ENCODE results near the gene PTPRG.

Gene PTPRG

GRCh38 chr3:62295571-62295970 is 734.2 kb downstream of the PTPRG start:
- H3K4me2 ChIP-seq (ENCODE audit: low read length), result no peak overlapping the region
- no peaks in the 10 kb centered on the region for H3K9me2 ChIP-seq (replicated peaks; ENCODE audit: control insufficient read depth, low read length)
- no peak for TF ChIP-seq EZH2phosphoT487 (IDR thresholded peaks at IDR 0.05; ENCODE audit: borderline replicate concordance, low read length)
- TF ChIP-seq CTCF (IDR thresholded peaks at IDR 0.05; ENCODE audit: low read depth, low read length, poor library complexity, severe bottlenecking), result no peak
- no peaks in the 10 kb centered on the region for H3K4me1 ChIP-seq (ENCODE audit: control insufficient read depth, low read length)
- no peaks in the 10 kb centered on the region for H3K27me3 ChIP-seq (ENCODE audit: control insufficient read depth, low read length)
- no peak overlapping the region for H3K4me3 ChIP-seq (ENCODE audit: low read length)
- no peak overlapping the region for H3K27ac ChIP-seq (ENCODE audit: low read depth, low read length)
- H3K36me3 ChIP-seq (ENCODE audit: control insufficient read depth, low read length), result no peaks in the 10 kb centered on the region
- no peaks in the 10 kb centered on the region for H4K20me1 ChIP-seq (ENCODE audit: control insufficient read depth, insufficient read depth, low read depth, low read length)
- H3K79me2 ChIP-seq (ENCODE audit: control insufficient read depth, low read length), result no peaks in the 10 kb centered on the region
- no peaks in the 10 kb centered on the region for H3K9me3 ChIP-seq (ENCODE audit: control insufficient read depth, insufficient read depth, low read length)
- no peaks in the 10 kb centered on the region for H3F3A ChIP-seq (ENCODE audit: control insufficient read depth, insufficient read depth)

GRCh38 chr3:62300617-62301016 is 739.2 kb downstream of the PTPRG start:
- Histone ChIP-seq H3K27ac (ENCODE audit: low read depth, low read length) (no peak overlapping the region), H3K9me3 (ENCODE audit: control insufficient read depth, insufficient read depth, low read length) (peaks cover 3% of the 10 kb centered on the region; the same call in 1 of the 2 replicates), H3K79me2 (ENCODE audit: control insufficient read depth, low read length) (no peaks in the 10 kb centered on the region), H4K20me1 (ENCODE audit: control insufficient read depth, insufficient read depth, low read depth, low read length) (no peaks in the 10 kb centered on the region), H3K9me2 (replicated peaks; ENCODE audit: control insufficient read depth, low read length) (no peaks in the 10 kb centered on the region), H3K4me1 (ENCODE audit: control insufficient read depth, low read length) (no peaks in the 10 kb centered on the region), H3K27me3 (ENCODE audit: control insufficient read depth, low read length) (0 out of 2 replicates have a peak, but pooled peaks cover 2% of the 10 kb centered on the region), H3F3A (ENCODE audit: control insufficient read depth, insufficient read depth) (no peaks in the 10 kb centered on the region), H3K4me2 (ENCODE audit: low read length) (no peak overlapping the region), H3K36me3 (ENCODE audit: control insufficient read depth, low read length) (no peaks in the 10 kb centered on the region), H3K4me3 (ENCODE audit: low read length) (no peak overlapping the region)
- TF ChIP-seq EZH2phosphoT487 (IDR thresholded peaks at IDR 0.05; ENCODE audit: borderline replicate concordance, low read length) (no peak), CTCF (IDR thresholded peaks at IDR 0.05; ENCODE audit: low read depth, low read length, poor library complexity, severe bottlenecking) (no peak)

GRCh38 chr3:62312201-62312600 is 750.8 kb downstream of the PTPRG start:
- H3K36me3 ChIP-seq (ENCODE audit: control insufficient read depth, low read length), result no peaks in the 10 kb centered on the region
- H3F3A ChIP-seq (ENCODE audit: control insufficient read depth, insufficient read depth), result no peaks in the 10 kb centered on the region
- H3K4me1 ChIP-seq (ENCODE audit: control insufficient read depth, low read length), result no peaks in the 10 kb centered on the region
- no peak overlapping the region for H3K27ac ChIP-seq (ENCODE audit: low read depth, low read length)
- peaks cover 11% of the 10 kb centered on the region for H3K27me3 ChIP-seq (ENCODE audit: control insufficient read depth, low read length)
- no peaks in the 10 kb centered on the region for H3K9me2 ChIP-seq (replicated peaks; ENCODE audit: control insufficient read depth, low read length)
- no peak overlapping the region for H3K4me3 ChIP-seq (ENCODE audit: low read length)
- no peaks in the 10 kb centered on the region for H3K9me3 ChIP-seq (ENCODE audit: control insufficient read depth, insufficient read depth, low read length)
- no peaks in the 10 kb centered on the region for H3K79me2 ChIP-seq (ENCODE audit: control insufficient read depth, low read length)
- TF ChIP-seq CTCF (IDR thresholded peaks at IDR 0.05; ENCODE audit: low read depth, low read length, poor library complexity, severe bottlenecking) (no peak), EZH2phosphoT487 (IDR thresholded peaks at IDR 0.05; ENCODE audit: borderline replicate concordance, low read length) (no peak)
- H3K4me2 ChIP-seq (ENCODE audit: low read length), result no peak overlapping the region
- no peaks in the 10 kb centered on the region for H4K20me1 ChIP-seq (ENCODE audit: control insufficient read depth, insufficient read depth, low read depth, low read length)

Measured in DOHH2 (cell line).